GM18867 (cell line): ENCODE results near the gene GAB1.
"Not testable (repeated sequence)": the region's sequence is repeated elsewhere in the genome, so short reads cannot be mapped to it uniquely, and the experiment has no call there.

ENCODE experiments used
- ATAC-seq: cut with Tn5 transposase; IDR thresholded peaks from one replicate; pipeline ENCODE4 v1.9.1; 2021; ENCODE audit warnings: mild to moderate bottlenecking, moderate library complexity; ENCODE audit not compliant: unreplicated experiment

Gene GAB1

GRCh38 chr4:143337600-143338287, 1.1 kb downstream of the GAB1 start:
- ATAC-seq: no peak

GRCh38 chr4:143338313-143338712, 1.6 kb downstream of the GAB1 start:
- no peak for ATAC-seq

GRCh38 chr4:143339497-143339896, 2.8 kb downstream of the GAB1 start:
- ATAC-seq: no peak

GRCh38 chr4:143341186-143341755, 4.6 kb downstream of the GAB1 start:
- ATAC-seq: no peak

GRCh38 chr4:143343276-143343831, 6.7 kb downstream of the GAB1 start:
- ATAC-seq: no peak

- ATAC-seq: no peak
Observed at GRCh38 chr4:143344041-143344440, 7.4 kb downstream of the GAB1 start.

- no peak for ATAC-seq
Observed at GRCh38 chr4:143344774-143345173, 8.1 kb downstream of the GAB1 start.

GRCh38 chr4:143345356-143345755, 8.7 kb downstream of the GAB1 start:
- ATAC-seq: no peak

GRCh38 chr4:143346206-143346605, 9.5 kb downstream of the GAB1 start:
- ATAC-seq: no peak

- ATAC-seq: no peak
Observed at GRCh38 chr4:143347484-143348111, 10.9 kb downstream of the GAB1 start.

GRCh38 chr4:143348233-143349077, 11.8 kb downstream of the GAB1 start:
- ATAC-seq: no peak

GRCh38 chr4:143349858-143350527, 13.3 kb downstream of the GAB1 start:
- ATAC-seq: not testable (repeated sequence)

GRCh38 chr4:143351149-143351691, 14.5 kb downstream of the GAB1 start:
- ATAC-seq: no peak

GRCh38 chr4:143351774-143352451, 15.2 kb downstream of the GAB1 start:
- ATAC-seq: no peak

GRCh38 chr4:143352720-143353119, 16.0 kb downstream of the GAB1 start:
- no peak for ATAC-seq

GRCh38 chr4:143353797-143354196, 17.1 kb downstream of the GAB1 start:
- no peak for ATAC-seq

- peak; percentile 35 for ATAC-seq
Observed at GRCh38 chr4:143354990-143355389, 18.3 kb downstream of the GAB1 start.

- no peak for ATAC-seq
Observed at GRCh38 chr4:143355540-143356217, 19.0 kb downstream of the GAB1 start.

- ATAC-seq: no peak
Observed at GRCh38 chr4:143356493-143356892, 19.8 kb downstream of the GAB1 start.
